Measurements from ENCODE around the gene CLRN3.
A peak's percentile ranks its signal among the peaks of the same experiment; 100 is the strongest.

Gene CLRN3

DNA sequence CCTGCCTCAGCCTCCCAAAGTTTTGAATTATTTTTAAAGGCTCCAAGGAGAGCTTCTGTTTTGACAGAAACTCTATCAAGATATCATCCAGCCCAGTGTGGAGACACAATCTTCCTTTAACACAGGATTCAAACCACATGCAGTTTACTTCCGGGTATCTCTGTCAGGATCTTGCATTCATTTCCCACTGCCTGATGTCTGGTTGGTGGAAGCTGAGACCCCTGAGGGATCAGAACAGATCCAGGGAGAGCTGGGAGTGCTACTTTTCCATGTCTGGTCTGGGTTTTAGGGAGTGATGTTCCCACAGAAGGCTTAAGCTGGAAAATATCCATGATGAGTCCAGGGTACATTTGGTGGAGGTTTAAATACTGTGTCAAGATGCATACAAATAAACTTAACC, 30.9 kb upstream of the CLRN3 start:
- H3K4me2 ChIP-seq (ENCODE audit: insufficient read depth, low read length, poor library complexity, severe bottlenecking), result no peak overlapping the region
- DNase-seq (ENCODE audit: low spot score), result no peak
- H4K8ac ChIP-seq (ENCODE audit: low read depth, low read length), result no peak overlapping the region
- no peaks in the 10 kb centered on the region for H3K27me3 ChIP-seq (ENCODE audit: control insufficient read depth in 3 of 3, insufficient read depth in 3 of 3, low read depth in 1 of 3, low read length in 3 of 3)
- H3K4me3 ChIP-seq (ENCODE audit: low read length in 2 of 2), result no peak overlapping the region
- H2BK15ac ChIP-seq (ENCODE audit: low read length), result no peak overlapping the region
- H3K79me1 ChIP-seq (ENCODE audit: low read depth, low read length), result no peaks in the 10 kb centered on the region
- no peak overlapping the region for H3K18ac ChIP-seq (ENCODE audit: low read length)
- no peak overlapping the region for H2BK12ac ChIP-seq (ENCODE audit: low read length)
- H3K4me1 ChIP-seq (ENCODE audit: control insufficient read depth in 2 of 2, insufficient read depth in 1 of 2, low read depth in 1 of 2, low read length in 2 of 2), result peaks cover 0 to 7% of the 10 kb centered on the region in 2 donors
- peaks cover 0 to 3% of the 10 kb centered on the region in 2 donors for H3K9me3 ChIP-seq (replicated peaks in 1 of 2; ENCODE audit: control insufficient read depth in 2 of 2, insufficient read depth in 1 of 2, low read depth in 1 of 2, low read length in 2 of 2)
- H2BK120ac ChIP-seq (ENCODE audit: low read depth, low read length), result no peak overlapping the region
- WGBS, 2 donors (ENCODE audit: extremely low coverage in 2 of 2, insufficient read length in 2 of 2, insufficient replicate concordance in 1 of 2), result no CpG with 5 or more reads among the region's 1 CpG
- H3K23ac ChIP-seq (ENCODE audit: low read depth, low read length, poor library complexity), result no peak overlapping the region
- H3K4ac ChIP-seq (ENCODE audit: low read length), result no peak overlapping the region
- no peak overlapping the region for H3K9ac ChIP-seq (ENCODE audit: low read depth, low read length, poor library complexity)
- H2BK5ac ChIP-seq (ENCODE audit: low read length), result no peak overlapping the region
- no peaks in the 10 kb centered on the region for H3K36me3 ChIP-seq (replicated peaks in 1 of 2; ENCODE audit: control insufficient read depth in 2 of 2, insufficient read depth in 2 of 2, low read length in 2 of 2)
- no peak overlapping the region for H3K14ac ChIP-seq (ENCODE audit: low read length)
- H2AK5ac ChIP-seq (ENCODE audit: low read depth, low read length), result no peak overlapping the region
- H2AFZ ChIP-seq (ENCODE audit: low read length), result no peak overlapping the region
- no peak overlapping the region for H4K91ac ChIP-seq (ENCODE audit: low read depth, low read length, poor library complexity)
- no peak overlapping the region for H3K27ac ChIP-seq (replicated peaks; ENCODE audit: low read length)

DNA sequence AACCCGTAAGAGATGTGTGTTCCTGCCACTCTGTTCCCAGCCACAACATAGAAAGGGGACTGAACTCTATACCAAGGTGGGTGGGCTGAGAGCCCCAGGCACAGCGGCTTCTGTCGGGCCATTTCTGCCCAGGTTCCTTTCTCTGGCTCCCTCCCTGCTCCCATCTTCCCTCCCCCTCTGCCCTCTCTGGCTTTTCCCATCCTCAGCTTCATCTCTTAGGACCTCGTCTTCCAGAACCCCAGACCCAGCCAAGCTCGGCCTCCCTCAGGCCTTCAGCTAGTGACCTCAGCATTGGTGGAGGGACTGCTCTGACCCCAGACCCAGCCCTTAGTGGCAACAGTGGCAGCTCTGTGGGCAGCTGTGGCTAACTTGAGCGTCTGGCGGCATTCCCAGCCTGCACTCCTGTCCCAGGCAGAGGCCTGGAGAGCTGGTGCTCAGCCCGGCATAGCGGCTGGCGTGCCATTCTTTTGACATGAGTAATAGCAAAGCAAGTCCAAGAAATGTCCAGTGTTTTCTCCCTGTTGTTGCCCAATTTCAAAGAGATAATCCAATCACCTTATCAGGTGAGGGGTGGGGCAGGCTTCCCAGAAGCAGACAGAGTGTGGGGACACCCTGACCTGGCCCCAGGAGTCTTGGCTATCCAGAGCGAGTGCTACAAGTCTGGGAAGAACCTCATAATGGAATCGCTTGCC, 30.1 kb upstream of the CLRN3 start:
- no peak overlapping the region for H3K27ac ChIP-seq (replicated peaks; ENCODE audit: low read length)
- H4K8ac ChIP-seq (ENCODE audit: low read depth, low read length), result no peak overlapping the region
- no peaks in the 10 kb centered on the region for H3K79me1 ChIP-seq (ENCODE audit: low read depth, low read length)
- H3K4me1 ChIP-seq (ENCODE audit: control insufficient read depth in 2 of 2, insufficient read depth in 1 of 2, low read depth in 1 of 2, low read length in 2 of 2), result peaks cover 0 to 7% of the 10 kb centered on the region in 2 donors
- H3K9me3 ChIP-seq (replicated peaks in 1 of 2; ENCODE audit: control insufficient read depth in 2 of 2, insufficient read depth in 1 of 2, low read depth in 1 of 2, low read length in 2 of 2), result peaks cover 0 to 3% of the 10 kb centered on the region in 2 donors
- no peak for DNase-seq (ENCODE audit: low spot score)
- no peaks in the 10 kb centered on the region for H3K36me3 ChIP-seq (replicated peaks in 1 of 2; ENCODE audit: control insufficient read depth in 2 of 2, insufficient read depth in 2 of 2, low read length in 2 of 2)
- H4K91ac ChIP-seq (ENCODE audit: low read depth, low read length, poor library complexity), result no peak overlapping the region
- no peaks in the 10 kb centered on the region for H3K27me3 ChIP-seq (ENCODE audit: control insufficient read depth in 3 of 3, insufficient read depth in 3 of 3, low read depth in 1 of 3, low read length in 3 of 3)
- peak overlapping the region; percentile 17 for H2BK5ac ChIP-seq (ENCODE audit: low read length)
- no peak overlapping the region for H3K4ac ChIP-seq (ENCODE audit: low read length)
- peak overlapping the region; percentile 35 for H3K18ac ChIP-seq (ENCODE audit: low read length)
- H3K9ac ChIP-seq (ENCODE audit: low read depth, low read length, poor library complexity), result no peak overlapping the region
- no peak overlapping the region for H2BK12ac ChIP-seq (ENCODE audit: low read length)
- H2BK120ac ChIP-seq (ENCODE audit: low read depth, low read length), result no peak overlapping the region
- H2BK15ac ChIP-seq (ENCODE audit: low read length), result peak overlapping the region; percentile 95
- peak overlapping the region; percentile 61 for H2AK5ac ChIP-seq (ENCODE audit: low read depth, low read length)
- H3K23ac ChIP-seq (ENCODE audit: low read depth, low read length, poor library complexity), result no peak overlapping the region
- no CpG with 5 or more reads among the region's 12 CpGs for WGBS, 2 donors (ENCODE audit: extremely low coverage in 2 of 2, insufficient read length in 2 of 2, insufficient replicate concordance in 1 of 2)
- H3K4me2 ChIP-seq (ENCODE audit: insufficient read depth, low read length, poor library complexity, severe bottlenecking), result no peak overlapping the region
- H3K14ac ChIP-seq (ENCODE audit: low read length), result no peak overlapping the region
- no peak overlapping the region for H2AFZ ChIP-seq (ENCODE audit: low read length)
- H3K4me3 ChIP-seq (ENCODE audit: low read length in 2 of 2), result peak overlapping the region in 1 of 2 donors; percentile 42

DNA sequence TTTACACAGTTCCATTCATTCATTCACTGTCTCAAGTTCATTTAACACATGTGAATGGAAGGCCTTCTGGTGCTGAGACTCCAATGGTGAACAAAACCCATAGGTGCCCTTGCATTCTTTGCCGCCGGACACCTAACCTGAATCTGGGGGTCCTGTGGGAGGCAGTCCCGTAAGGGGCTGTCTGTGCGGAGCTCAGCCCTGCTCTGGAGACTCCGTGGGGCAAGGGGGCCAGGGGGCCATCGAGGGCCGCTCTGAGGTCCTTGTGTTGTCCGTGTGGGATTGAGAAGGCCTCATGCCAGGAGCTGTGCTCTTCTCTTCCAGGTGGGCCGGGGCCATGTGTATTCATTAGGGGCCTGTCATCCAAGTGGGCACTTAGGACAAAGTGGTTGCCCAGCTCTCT, 29.5 kb upstream of the CLRN3 start:
- Histone ChIP-seq H3K4me1 (ENCODE audit: control insufficient read depth in 2 of 2, insufficient read depth in 1 of 2, low read depth in 1 of 2, low read length in 2 of 2) (peaks cover 0 to 7% of the 10 kb centered on the region in 2 donors), H3K9me3 (replicated peaks in 1 of 2; ENCODE audit: control insufficient read depth in 2 of 2, insufficient read depth in 1 of 2, low read depth in 1 of 2, low read length in 2 of 2) (peaks cover 0 to 3% of the 10 kb centered on the region in 2 donors), H3K4ac (ENCODE audit: low read length) (no peak overlapping the region), H3K9ac (ENCODE audit: low read depth, low read length, poor library complexity) (no peak overlapping the region), H3K4me2 (ENCODE audit: insufficient read depth, low read length, poor library complexity, severe bottlenecking) (no peak overlapping the region), H3K27ac (replicated peaks; ENCODE audit: low read length) (no peak overlapping the region), H3K36me3 (replicated peaks in 1 of 2; ENCODE audit: control insufficient read depth in 2 of 2, insufficient read depth in 2 of 2, low read length in 2 of 2) (no peaks in the 10 kb centered on the region), H2AK5ac (ENCODE audit: low read depth, low read length) (no peak overlapping the region), H3K79me1 (ENCODE audit: low read depth, low read length) (no peaks in the 10 kb centered on the region), H3K18ac (ENCODE audit: low read length) (peak overlapping the region; percentile 67), H4K91ac (ENCODE audit: low read depth, low read length, poor library complexity) (no peak overlapping the region), H2BK12ac (ENCODE audit: low read length) (no peak overlapping the region), H2BK120ac (ENCODE audit: low read depth, low read length) (no peak overlapping the region), H4K8ac (ENCODE audit: low read depth, low read length) (no peak overlapping the region), H3K27me3 (ENCODE audit: control insufficient read depth in 3 of 3, insufficient read depth in 3 of 3, low read depth in 1 of 3, low read length in 3 of 3) (no peaks in the 10 kb centered on the region), H2AFZ (ENCODE audit: low read length) (no peak overlapping the region), H3K14ac (ENCODE audit: low read length) (no peak overlapping the region), H3K23ac (ENCODE audit: low read depth, low read length, poor library complexity) (no peak overlapping the region), H2BK5ac (ENCODE audit: low read length) (peak overlapping the region; percentile 17), H2BK15ac (ENCODE audit: low read length) (no peak overlapping the region), H3K4me3 (ENCODE audit: low read length in 2 of 2) (no peak overlapping the region)
- no CpG with 5 or more reads among the region's 9 CpGs for WGBS, 2 donors (ENCODE audit: extremely low coverage in 2 of 2, insufficient read length in 2 of 2, insufficient replicate concordance in 1 of 2)
- no peak for DNase-seq (ENCODE audit: low spot score)

DNA sequence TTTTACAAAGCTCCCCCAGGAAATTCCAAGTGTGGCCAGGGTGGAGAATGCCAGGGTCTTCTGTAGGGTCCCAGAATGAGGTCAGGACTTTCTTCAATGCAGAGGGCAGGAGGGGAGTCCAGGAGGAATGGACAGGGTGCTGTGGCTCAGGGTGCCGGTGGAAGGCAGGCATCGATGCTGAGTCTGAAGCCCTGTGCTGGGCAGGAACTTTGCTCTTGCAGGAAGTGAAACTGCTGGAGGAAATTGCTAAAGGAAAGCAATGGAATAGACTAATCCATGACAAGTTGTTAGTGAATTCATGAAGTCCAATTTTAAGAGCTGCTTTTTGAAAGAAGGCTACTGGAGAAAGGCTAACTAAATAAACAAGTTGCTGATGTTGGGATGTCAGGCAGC, 29.0 kb upstream of the CLRN3 start:
- peak overlapping the region; percentile 30 for H2BK5ac ChIP-seq (ENCODE audit: low read length)
- no peak overlapping the region for H3K23ac ChIP-seq (ENCODE audit: low read depth, low read length, poor library complexity)
- H4K8ac ChIP-seq (ENCODE audit: low read depth, low read length), result no peak overlapping the region
- no peak overlapping the region for H2BK12ac ChIP-seq (ENCODE audit: low read length)
- H2AFZ ChIP-seq (ENCODE audit: low read length), result no peak overlapping the region
- no peak overlapping the region for H2BK15ac ChIP-seq (ENCODE audit: low read length)
- peaks cover 0 to 7% of the 10 kb centered on the region in 2 donors for H3K4me1 ChIP-seq (ENCODE audit: control insufficient read depth in 2 of 2, insufficient read depth in 1 of 2, low read depth in 1 of 2, low read length in 2 of 2)
- H3K4me3 ChIP-seq (ENCODE audit: low read length in 2 of 2), result no peak overlapping the region
- no peak overlapping the region for H3K27ac ChIP-seq (replicated peaks; ENCODE audit: low read length)
- no peak overlapping the region for H3K4me2 ChIP-seq (ENCODE audit: insufficient read depth, low read length, poor library complexity, severe bottlenecking)
- no peak for DNase-seq (ENCODE audit: low spot score)
- no peak overlapping the region for H4K91ac ChIP-seq (ENCODE audit: low read depth, low read length, poor library complexity)
- H3K9ac ChIP-seq (ENCODE audit: low read depth, low read length, poor library complexity), result no peak overlapping the region
- H2BK120ac ChIP-seq (ENCODE audit: low read depth, low read length), result no peak overlapping the region
- WGBS, 2 donors (ENCODE audit: extremely low coverage in 2 of 2, insufficient read length in 2 of 2, insufficient replicate concordance in 1 of 2), result no CpG with 5 or more reads among the region's 2 CpGs
- H3K18ac ChIP-seq (ENCODE audit: low read length), result no peak overlapping the region
- no peak overlapping the region for H3K14ac ChIP-seq (ENCODE audit: low read length)
- no peaks in the 10 kb centered on the region for H3K79me1 ChIP-seq (ENCODE audit: low read depth, low read length)
- H2AK5ac ChIP-seq (ENCODE audit: low read depth, low read length), result no peak overlapping the region
- no peaks in the 10 kb centered on the region for H3K27me3 ChIP-seq (ENCODE audit: control insufficient read depth in 3 of 3, insufficient read depth in 3 of 3, low read depth in 1 of 3, low read length in 3 of 3)
- H3K4ac ChIP-seq (ENCODE audit: low read length), result no peak overlapping the region
- no peaks in the 10 kb centered on the region for H3K9me3 ChIP-seq (replicated peaks in 1 of 2; ENCODE audit: control insufficient read depth in 2 of 2, insufficient read depth in 1 of 2, low read depth in 1 of 2, low read length in 2 of 2)
- H3K36me3 ChIP-seq (replicated peaks in 1 of 2; ENCODE audit: control insufficient read depth in 2 of 2, insufficient read depth in 2 of 2, low read length in 2 of 2), result no peaks in the 10 kb centered on the region
